Activated naive CD4-positive, alpha-beta T cell treated with anti-CD3 and anti-CD28 coated beads, Interleukin-2, amount 10 ng/mL, durations not matched to agents 7 days and 5 days (primary cell): ENCODE measurements around the gene SNTA1.
"Not testable (repeated sequence)": the region's sequence is repeated elsewhere in the genome, so short reads cannot be mapped to it uniquely, and the experiment has no call there.

Experiments used
- CTCF ChIA-PET: fragments of 350-600 bp; sonication (Branson Sonifier 250); formaldehyde crosslinking; loops from one replicate; lab custom pipeline; 2021; ENCODE audit warnings: antibody characterized with exemption; lab: Charles Lee
- DNase-seq: peaks from one replicate; pipeline ENCODE4 v3.0.0-alpha.2; 2020
- H3K27ac Mint-ChIP-seq: one replicate; pipeline ENCODE4 v1.8.0; 2021; ENCODE audit warnings: mild to moderate bottlenecking, moderate library complexity, mixed read lengths
- H3K27me3 Mint-ChIP-seq: one replicate; pipeline ENCODE4 v1.8.0; 2021; ENCODE audit warnings: mild to moderate bottlenecking, mixed read lengths
- H3K36me3 Mint-ChIP-seq: one replicate; pipeline ENCODE4 v1.8.0; 2021; ENCODE audit warnings: mixed read lengths
- H3K4me1 Mint-ChIP-seq: one replicate; pipeline ENCODE4 v1.8.0; 2021; ENCODE audit warnings: mixed read lengths
- H3K4me3 Mint-ChIP-seq: one replicate; pipeline ENCODE4 v1.8.0; 2021; ENCODE audit warnings: mild to moderate bottlenecking, moderate library complexity, mixed read lengths
- H3K9me3 Mint-ChIP-seq: one replicate; pipeline ENCODE4 v1.8.0; 2021; ENCODE audit warnings: mixed read lengths

SNTA1 gene

DNA sequence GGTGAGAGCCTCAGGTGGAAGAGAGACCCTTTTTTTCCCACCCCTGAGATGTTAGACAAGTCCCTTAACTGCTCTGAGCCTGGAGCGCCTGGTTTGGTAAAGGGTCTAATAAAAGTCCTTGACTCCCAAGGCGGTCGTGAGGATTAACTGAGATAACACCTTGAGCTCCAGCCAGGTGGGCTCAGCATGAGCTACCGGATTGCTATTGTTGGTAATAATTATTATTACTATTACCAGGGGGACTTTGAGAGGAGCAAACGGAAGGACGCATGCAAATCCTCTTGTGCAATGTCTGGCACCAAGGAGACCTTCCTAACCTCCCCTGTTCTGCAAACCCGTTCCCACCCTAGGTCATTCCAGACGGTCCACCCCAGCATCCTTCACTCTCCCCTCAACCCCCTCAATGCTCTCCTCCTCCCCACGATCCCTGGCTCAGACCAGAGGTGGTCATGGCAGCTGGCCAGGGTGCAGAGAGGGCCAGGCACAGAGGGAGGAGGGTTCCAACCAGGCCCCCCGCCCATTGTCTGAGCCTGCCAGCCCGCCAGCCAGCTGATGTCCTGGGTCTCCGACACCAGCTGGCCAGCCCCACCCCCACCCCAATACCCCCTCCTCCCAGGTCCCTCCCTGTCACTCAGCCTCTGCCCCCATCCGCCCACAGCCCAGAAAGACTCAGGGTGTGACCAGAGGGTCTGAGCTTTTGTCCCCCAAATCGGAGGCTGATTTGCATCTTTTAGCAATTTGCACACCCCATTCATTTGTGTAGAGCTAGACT is 32.0 kb upstream of the SNTA1 start:
- Mint-ChIP-seq H3K27me3 (peaks cover 27% of the 10 kb centered on the region), H3K27ac (no peak overlapping the region), H3K4me3 (no peak overlapping the region), H3K4me1 (no peaks in the 10 kb centered on the region), H3K9me3 (no peaks in the 10 kb centered on the region), H3K36me3 (no peaks in the 10 kb centered on the region)
- DNase-seq: no peak
- CTCF ChIA-PET: no interaction called here

DNA sequence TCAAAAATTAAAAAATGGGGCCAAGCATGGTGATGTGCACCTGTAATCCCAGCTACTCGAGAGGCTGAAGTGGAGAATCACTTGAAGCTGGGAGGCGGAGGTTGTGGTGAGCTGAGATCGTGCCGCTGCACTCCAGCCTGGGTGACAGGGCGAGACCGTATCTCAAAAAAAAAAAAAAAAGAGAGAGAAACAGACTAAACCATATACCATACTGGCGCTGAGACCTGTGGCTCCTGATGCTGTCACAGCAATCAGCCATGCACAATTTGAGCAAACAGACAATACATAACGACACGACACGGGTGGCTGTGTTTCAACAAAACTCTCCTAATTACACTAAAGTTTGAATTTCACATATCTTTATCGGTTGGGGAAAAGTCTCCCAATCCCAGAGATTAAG is 31.4 kb upstream of the SNTA1 start:
- H3K36me3 Mint-ChIP-seq: no peaks in the 10 kb centered on the region
- H3K9me3 Mint-ChIP-seq: no peaks in the 10 kb centered on the region
- CTCF ChIA-PET: no interaction called here
- no peak overlapping the region for H3K27ac Mint-ChIP-seq
- DNase-seq: no peak
- peaks cover 29% of the 10 kb centered on the region for H3K27me3 Mint-ChIP-seq
- no peaks in the 10 kb centered on the region for H3K4me1 Mint-ChIP-seq
- H3K4me3 Mint-ChIP-seq: no peak overlapping the region

DNA sequence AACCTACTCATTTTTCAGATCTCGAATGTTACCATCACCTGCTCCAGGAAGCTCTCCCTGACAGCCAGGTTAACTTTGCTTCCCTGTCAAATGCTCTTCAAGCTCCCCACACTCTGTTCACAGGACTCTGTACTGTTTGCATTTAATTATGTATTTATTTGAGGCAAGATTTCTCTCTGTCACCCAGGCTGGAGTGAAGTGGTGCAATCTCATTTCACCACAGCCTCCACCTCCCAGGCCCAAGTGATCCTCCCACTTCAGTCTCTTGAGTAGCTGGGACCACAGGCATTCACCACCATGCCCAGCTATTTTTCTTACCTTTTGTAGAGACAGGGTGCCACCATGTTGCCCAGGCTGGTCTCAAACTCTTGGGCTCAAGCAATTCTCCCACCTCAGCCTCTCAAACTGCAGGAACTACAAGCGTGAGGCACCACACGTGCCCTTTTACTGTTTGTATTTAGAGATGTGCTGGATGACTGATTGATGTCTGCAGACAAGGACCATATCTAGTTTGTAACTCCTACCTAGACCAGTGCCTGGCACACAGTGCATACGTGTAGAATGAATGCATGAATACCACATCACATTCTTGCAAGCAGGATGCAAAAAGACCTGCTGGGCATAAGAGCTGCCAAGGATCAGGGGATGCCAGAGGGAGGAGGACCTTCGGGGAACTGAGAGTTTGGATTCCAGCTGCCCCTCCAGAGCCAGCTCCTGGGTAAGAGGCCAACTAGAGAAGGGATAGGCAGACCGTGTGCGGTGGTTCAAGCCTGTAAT is 30.7 kb upstream of the SNTA1 start:
- no peaks in the 10 kb centered on the region for H3K9me3 Mint-ChIP-seq
- H3K27me3 Mint-ChIP-seq: peaks cover 29% of the 10 kb centered on the region
- H3K4me3 Mint-ChIP-seq: no peak overlapping the region
- DNase-seq: no peak
- no peak overlapping the region for H3K27ac Mint-ChIP-seq
- no peaks in the 10 kb centered on the region for H3K4me1 Mint-ChIP-seq
- no peaks in the 10 kb centered on the region for H3K36me3 Mint-ChIP-seq
- CTCF ChIA-PET: interaction anchor here (0.5 kb wide), 1 partner anchor 127 kb away, joined by 3 read pairs; no protein-coding TSS in a partner anchor

DNA sequence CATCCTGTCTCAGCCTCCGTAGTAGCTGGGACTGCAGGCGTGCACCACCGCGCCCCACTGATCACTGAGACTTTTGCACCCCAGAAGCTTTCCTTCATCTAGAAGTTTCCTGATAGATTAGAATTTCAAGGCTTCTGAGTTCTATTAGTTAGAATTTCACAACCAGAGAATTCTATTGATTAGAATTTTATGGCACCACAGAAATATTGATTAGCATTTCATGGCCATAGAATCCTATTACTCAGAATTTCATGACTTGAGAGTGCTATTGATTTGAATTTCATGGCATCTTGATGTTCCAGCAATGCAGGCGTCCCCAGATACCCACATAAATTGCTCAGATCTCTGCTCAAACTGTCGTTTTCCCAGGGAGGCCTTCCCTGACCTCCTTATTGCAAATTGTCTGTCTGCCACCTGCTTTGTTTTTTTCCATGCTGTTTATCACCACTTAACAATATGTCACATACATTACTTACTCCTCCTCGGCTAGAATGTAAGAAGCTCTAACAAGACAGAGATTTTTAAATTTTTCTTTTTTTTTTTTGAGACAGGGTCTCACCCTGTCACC is 29.4 kb upstream of the SNTA1 start:
- H3K36me3 Mint-ChIP-seq: no peaks in the 10 kb centered on the region
- DNase-seq: no peak
- no peaks in the 10 kb centered on the region for H3K9me3 Mint-ChIP-seq
- peaks cover 26% of the 10 kb centered on the region for H3K27me3 Mint-ChIP-seq
- CTCF ChIA-PET: no interaction called here
- no peaks in the 10 kb centered on the region for H3K4me1 Mint-ChIP-seq
- no peak overlapping the region for H3K4me3 Mint-ChIP-seq
- no peak overlapping the region for H3K27ac Mint-ChIP-seq

DNA sequence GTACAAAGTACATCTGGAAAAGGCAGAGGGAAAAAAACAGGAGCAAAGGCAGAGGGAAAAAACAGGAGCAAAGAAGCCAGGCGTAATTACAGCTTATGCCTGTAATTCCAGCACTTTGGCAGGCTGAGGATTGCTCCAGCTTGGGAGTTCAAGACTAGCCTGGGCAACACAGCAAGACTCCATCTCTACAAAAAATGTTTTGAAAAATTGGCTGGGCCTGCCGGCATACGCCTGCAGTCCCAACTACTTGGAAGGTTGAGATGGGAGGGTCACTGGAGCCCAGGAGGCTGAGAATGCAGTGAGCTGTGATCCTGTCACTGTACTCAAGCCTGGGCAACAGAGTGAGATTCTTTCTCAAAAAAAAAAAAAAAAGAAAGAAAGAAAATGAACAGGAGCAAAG is 27.3 kb upstream of the SNTA1 start:
- H3K4me1 Mint-ChIP-seq: no peaks in the 10 kb centered on the region
- H3K36me3 Mint-ChIP-seq: no peaks in the 10 kb centered on the region
- no peak overlapping the region for H3K4me3 Mint-ChIP-seq
- no peak overlapping the region for H3K27ac Mint-ChIP-seq
- H3K27me3 Mint-ChIP-seq: peaks cover 19% of the 10 kb centered on the region
- no peak for DNase-seq
- CTCF ChIA-PET: no interaction called here
- no peaks in the 10 kb centered on the region for H3K9me3 Mint-ChIP-seq

DNA sequence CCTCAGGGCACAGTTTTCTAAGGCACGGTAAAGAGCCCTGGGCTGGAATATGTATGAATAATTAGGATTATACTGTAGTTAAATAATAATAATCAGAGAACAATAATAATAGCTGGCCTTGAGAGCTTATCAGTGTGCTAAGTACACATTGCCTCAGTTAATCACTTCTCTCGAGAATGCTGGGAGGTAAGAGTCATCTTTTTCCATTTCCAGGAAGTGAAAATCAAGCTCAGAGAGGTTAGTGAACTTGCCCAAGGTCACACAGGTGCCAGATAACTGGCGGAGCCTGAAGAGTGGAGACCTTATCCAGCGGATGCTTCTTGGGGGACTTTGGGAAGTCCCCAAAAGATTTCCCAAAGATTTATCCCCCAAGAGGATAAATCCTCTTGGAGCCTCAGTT is 26.9 kb upstream of the SNTA1 start:
- Mint-ChIP-seq H3K4me3 (no peak overlapping the region), H3K36me3 (no peaks in the 10 kb centered on the region), H3K4me1 (no peaks in the 10 kb centered on the region), H3K27ac (no peak overlapping the region), H3K9me3 (no peaks in the 10 kb centered on the region), H3K27me3 (peaks cover 19% of the 10 kb centered on the region)
- no peak for DNase-seq
- CTCF ChIA-PET: no interaction called here

DNA sequence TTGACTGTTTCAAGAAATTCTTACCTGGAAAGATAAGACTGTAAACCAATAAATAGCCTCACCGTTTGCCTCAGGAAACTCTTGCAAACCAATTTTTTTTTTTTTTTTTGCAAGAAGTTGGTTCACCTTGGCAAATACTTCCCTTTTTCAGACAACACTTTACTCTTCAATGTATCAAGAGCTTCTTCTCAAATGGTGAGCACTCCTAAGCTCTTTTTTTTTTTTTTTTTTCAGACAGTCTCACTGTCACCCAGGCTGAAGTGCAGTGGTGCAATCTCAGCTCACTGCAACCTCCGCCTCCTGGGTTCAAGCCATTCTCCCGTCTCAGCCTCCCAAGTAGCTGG is 22.7 kb upstream of the SNTA1 start:
- H3K4me1 Mint-ChIP-seq: peaks cover 8% of the 10 kb centered on the region
- DNase-seq: no peak
- H3K9me3 Mint-ChIP-seq: no peaks in the 10 kb centered on the region
- no peaks in the 10 kb centered on the region for H3K36me3 Mint-ChIP-seq
- H3K27ac Mint-ChIP-seq: no peak overlapping the region
- CTCF ChIA-PET: interaction anchor here (0.7 kb wide), 1 partner anchor 182 kb away, joined by 5 read pairs; no protein-coding TSS in a partner anchor
- peaks cover 12% of the 10 kb centered on the region for H3K27me3 Mint-ChIP-seq
- no peak overlapping the region for H3K4me3 Mint-ChIP-seq

DNA sequence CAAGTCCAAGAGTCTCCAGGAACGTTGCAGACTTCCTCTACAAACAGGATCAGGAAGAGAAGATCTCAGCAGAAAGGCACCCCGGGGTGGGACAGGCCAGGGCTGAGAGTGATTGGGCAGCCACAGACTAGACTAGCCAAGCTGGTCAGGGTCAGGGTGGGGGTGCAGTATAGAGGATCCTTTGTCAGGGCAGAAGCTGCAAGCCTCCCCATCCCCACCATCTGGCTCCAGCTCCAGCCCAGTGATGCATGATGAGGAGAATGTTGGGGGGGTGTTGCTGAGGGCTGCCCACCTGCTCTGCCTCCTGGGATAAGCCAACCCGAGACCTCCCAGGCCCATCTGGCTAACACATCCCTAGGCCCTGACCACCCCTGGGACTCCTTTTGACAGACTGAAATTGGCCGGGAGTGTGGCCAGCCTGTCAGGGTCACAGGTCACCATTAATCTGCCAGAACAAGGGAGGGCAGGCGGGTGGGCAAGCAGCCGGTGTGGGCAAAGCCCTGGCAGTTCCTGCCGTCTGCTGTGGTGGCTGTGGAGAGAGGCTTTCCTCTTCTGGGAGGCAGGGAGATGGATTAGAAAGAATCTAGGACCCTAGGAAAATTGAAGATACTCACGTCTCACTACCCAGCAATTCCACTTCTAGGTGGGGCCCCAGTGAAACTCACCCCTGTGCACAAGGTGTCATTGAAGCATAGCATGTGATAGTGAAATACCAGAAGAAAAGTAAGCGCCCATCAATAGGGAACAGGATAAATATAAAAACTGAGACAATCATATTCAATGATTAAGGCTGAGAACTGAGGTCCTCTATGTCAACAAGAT is 22.1 kb upstream of the SNTA1 start:
- peaks cover 8% of the 10 kb centered on the region for H3K4me1 Mint-ChIP-seq
- H3K27ac Mint-ChIP-seq: no peak overlapping the region
- no peaks in the 10 kb centered on the region for H3K36me3 Mint-ChIP-seq
- no peak for DNase-seq
- peaks cover 9% of the 10 kb centered on the region for H3K27me3 Mint-ChIP-seq
- H3K9me3 Mint-ChIP-seq: no peaks in the 10 kb centered on the region
- CTCF ChIA-PET: no interaction called here
- H3K4me3 Mint-ChIP-seq: no peak overlapping the region

DNA sequence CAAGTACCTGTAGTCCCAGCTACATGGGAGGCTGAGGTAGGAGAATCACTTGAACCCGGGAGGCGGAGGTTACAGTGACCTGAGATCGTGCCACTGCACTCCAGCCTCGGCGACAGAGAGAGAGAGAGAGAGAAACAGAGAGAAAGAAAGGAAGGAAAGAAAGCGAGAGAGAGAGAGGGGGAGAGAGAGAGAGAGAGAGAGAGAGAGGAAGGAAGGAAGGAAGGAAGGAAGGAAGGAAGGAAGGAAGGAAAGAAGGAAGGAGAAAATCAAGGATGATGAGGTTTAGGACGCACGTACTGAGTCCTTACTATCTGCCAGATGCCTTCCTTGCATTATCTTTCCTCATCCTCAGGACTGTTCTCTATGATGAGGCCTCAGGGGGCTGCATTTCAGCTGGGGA is 21.2 kb upstream of the SNTA1 start:
- CTCF ChIA-PET, H3K36me3 Mint-ChIP-seq, H3K4me1 Mint-ChIP-seq, H3K4me3 Mint-ChIP-seq, H3K9me3 Mint-ChIP-seq, DNase-seq: not testable (repeated sequence)
- peaks cover 10% of the 10 kb centered on the region for H3K27me3 Mint-ChIP-seq
- H3K27ac Mint-ChIP-seq: peak overlapping the region; percentile 82

DNA sequence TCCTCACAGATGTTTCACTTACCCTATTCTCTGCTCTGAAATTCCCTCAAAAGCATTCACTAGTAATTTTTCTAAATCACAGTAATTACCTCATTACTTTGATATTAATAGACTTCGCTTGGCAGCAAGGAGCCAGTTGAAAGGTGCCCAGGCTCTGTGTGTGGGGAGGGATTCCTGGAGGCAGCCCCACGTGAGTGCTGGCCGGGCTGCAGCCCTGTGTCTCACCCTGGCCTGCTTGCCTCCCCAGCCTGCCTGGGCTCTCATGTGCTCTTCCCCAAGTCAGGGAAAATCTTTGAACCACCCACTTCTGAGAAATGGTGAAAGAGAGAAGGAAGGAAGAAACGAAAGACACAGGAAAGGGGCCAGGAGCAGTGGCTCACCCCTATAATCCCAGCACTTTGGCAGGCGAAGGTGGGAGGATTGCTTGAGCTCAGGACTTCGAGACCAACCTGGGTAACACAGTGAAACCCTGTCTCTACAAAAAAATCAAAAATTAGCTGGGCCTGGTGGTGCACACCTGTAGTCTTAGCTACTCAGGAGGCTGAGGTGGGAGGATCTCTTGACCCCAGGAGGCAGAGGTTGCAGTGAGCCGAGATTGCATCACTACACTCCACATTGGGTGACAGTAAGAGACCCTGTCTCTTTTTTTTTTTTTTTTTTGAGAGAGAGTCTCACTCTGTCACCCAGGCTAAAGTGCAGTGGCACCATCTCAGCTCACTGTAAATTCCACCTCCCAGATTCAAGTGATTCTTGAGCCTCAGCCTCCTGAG is 20.0 kb upstream of the SNTA1 start:
- H3K27ac Mint-ChIP-seq: no peak overlapping the region
- no peak for DNase-seq
- no peak overlapping the region for H3K4me3 Mint-ChIP-seq
- no peaks in the 10 kb centered on the region for H3K36me3 Mint-ChIP-seq
- H3K27me3 Mint-ChIP-seq: peaks cover 10% of the 10 kb centered on the region
- CTCF ChIA-PET: interaction anchor here (0.6 kb wide), 1 partner anchor 609 kb away, joined by 3 read pairs; no protein-coding TSS in a partner anchor
- no peaks in the 10 kb centered on the region for H3K9me3 Mint-ChIP-seq
- H3K4me1 Mint-ChIP-seq: peaks cover 8% of the 10 kb centered on the region

DNA sequence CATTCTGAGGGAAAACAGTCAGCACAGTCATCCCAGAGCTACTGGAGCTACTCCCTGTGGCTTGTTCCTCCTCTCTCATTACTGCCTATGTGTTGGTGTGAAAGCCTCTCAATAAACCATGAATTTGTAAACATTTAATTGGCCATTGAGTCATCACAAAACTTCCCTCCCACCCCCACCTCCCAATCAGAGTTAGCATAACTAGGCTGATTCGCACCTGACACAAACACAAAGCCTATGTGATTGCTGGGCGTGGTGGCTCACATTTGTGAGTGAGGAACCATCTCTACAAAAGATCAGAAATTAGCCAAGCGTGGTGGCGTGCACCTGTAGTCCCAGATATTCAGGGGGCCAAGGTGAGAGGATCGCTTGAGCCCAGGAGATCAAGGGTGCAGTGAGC is 17.1 kb upstream of the SNTA1 start:
- H3K27me3 Mint-ChIP-seq: peaks cover 14% of the 10 kb centered on the region
- H3K4me1 Mint-ChIP-seq: peaks cover 8% of the 10 kb centered on the region
- no peak overlapping the region for H3K27ac Mint-ChIP-seq
- no peak overlapping the region for H3K4me3 Mint-ChIP-seq
- H3K9me3 Mint-ChIP-seq: no peaks in the 10 kb centered on the region
- DNase-seq: no peak
- no peaks in the 10 kb centered on the region for H3K36me3 Mint-ChIP-seq
- CTCF ChIA-PET: interaction anchor here (0.6 kb wide), 1 partner anchor 173 kb away, joined by 3 read pairs; no protein-coding TSS in a partner anchor

DNA sequence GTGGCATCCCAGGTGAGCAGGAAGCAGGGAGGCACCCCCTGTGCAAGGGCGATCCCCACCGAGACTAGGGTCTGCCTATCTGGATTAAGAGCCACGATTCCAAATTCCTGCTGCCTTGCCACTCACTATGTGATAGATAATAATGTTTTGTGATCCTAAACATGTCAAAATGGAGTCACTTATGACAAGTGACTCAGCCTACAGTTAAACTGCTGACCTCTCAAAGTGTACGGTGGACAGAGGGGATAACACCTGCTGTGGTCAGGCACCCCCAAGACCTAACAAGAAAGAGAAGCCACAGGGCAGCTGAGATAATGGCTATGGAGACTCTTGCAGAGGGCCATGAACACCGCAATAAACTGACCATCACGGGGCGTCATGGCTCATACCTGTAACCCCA is 16.0 kb upstream of the SNTA1 start:
- Mint-ChIP-seq H3K27me3 (peaks cover 14% of the 10 kb centered on the region), H3K27ac (no peak overlapping the region), H3K4me1 (peaks cover 8% of the 10 kb centered on the region), H3K4me3 (no peak overlapping the region), H3K9me3 (no peaks in the 10 kb centered on the region), H3K36me3 (no peaks in the 10 kb centered on the region)
- CTCF ChIA-PET: no interaction called here
- no peak for DNase-seq

DNA sequence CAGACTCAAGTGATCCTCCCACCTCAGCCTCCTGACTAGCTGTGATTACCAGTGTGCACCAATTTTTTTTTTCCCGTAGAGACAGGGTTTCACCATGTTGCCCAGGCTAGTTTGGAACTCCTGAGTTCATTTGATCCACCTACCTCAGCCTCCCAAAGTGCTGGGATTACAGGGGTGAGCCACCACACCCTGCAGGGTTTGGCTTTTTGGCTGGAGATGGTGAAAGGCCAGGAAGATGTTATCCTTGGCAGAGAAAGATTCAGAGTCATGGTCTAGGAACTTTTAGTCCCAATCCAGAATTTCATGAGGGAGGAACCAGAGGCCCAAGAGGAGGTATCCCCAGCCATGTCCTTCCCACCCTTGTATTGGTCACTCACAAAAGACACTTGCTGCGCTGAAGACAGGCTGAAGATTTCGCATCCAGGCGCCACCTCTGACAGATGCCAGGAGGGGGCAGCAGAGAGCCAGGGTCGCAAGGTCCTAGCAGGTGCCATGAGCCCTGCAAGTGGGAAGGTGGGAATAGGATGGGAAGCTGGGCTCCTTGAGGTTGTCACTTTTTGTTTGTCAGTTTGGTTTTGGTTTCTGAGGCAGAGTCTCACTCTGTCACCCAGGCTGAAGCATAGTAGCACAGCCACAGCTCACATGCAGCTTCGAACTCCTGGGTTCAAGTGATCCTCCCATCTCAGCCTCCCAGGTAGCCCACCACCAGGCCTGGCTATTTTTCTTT is 13.5 kb upstream of the SNTA1 start:
- not testable (repeated sequence) for H3K36me3 Mint-ChIP-seq, H3K27ac Mint-ChIP-seq, H3K4me3 Mint-ChIP-seq, H3K27me3 Mint-ChIP-seq, H3K9me3 Mint-ChIP-seq, H3K4me1 Mint-ChIP-seq
- CTCF ChIA-PET: interaction anchor here (0.6 to 1.8 kb wide), 10 partner anchors 10 to 214 kb away, joined by 3 to 12 read pairs (median 4); no protein-coding TSS in a partner anchor
- DNase-seq: peak; percentile 86
